Activated CD8-positive, alpha-beta memory T cell treated with anti-CD3 and anti-CD28 coated beads, Interleukin-2, amount 50 U/mL, for 1 hour (primary cell): ENCODE measurements around the gene SYNGR2.

Experiments used
- DNase-seq: peaks from one replicate; pipeline ENCODE4 v3.0.0-alpha.2; 2020; ENCODE audit errors: extremely low read depth

Gene SYNGR2

GRCh38 chr17:78168242-78168902, at the start of gene SYNGR2:
Gene SYNGR2, plus strand, starts transcription at chr17:78168581. Its CDS starts 36 bp downstream, at chr17:78168617.
- peak; percentile 40 for DNase-seq

- DNase-seq = no peak
Measured at GRCh38 chr17:78118801-78119241, 49.6 kb upstream of the SYNGR2 start.

- no peak for DNase-seq
Measured at GRCh38 chr17:78120537-78120936, 47.8 kb upstream of the SYNGR2 start.

GRCh38 chr17:78120971-78121800, 47.2 kb upstream of the SYNGR2 start:
- no peak for DNase-seq

GRCh38 chr17:78121801-78122215, 46.6 kb upstream of the SYNGR2 start:
- DNase-seq = no peak

GRCh38 chr17:78122216-78122930, 46.0 kb upstream of the SYNGR2 start:
- DNase-seq = no peak

- DNase-seq = no peak
Measured at GRCh38 chr17:78122931-78123249, 45.5 kb upstream of the SYNGR2 start.

GRCh38 chr17:78123258-78123929, 45.0 kb upstream of the SYNGR2 start:
- no peak for DNase-seq

GRCh38 chr17:78124081-78124835, 44.1 kb upstream of the SYNGR2 start:
- DNase-seq = no peak

- DNase-seq = no peak
Measured at GRCh38 chr17:78124836-78125137, 43.6 kb upstream of the SYNGR2 start.

- DNase-seq = no peak
Measured at GRCh38 chr17:78125138-78125913, 43.1 kb upstream of the SYNGR2 start.

GRCh38 chr17:78125976-78126894, 42.1 kb upstream of the SYNGR2 start:
- DNase-seq = no peak

GRCh38 chr17:78126895-78127238, 41.5 kb upstream of the SYNGR2 start:
- no peak for DNase-seq

- no peak for DNase-seq
Measured at GRCh38 chr17:78127239-78127887, 41.0 kb upstream of the SYNGR2 start.

- no peak for DNase-seq
Measured at GRCh38 chr17:78127888-78128550, 40.4 kb upstream of the SYNGR2 start.

GRCh38 chr17:78128551-78129350, 39.6 kb upstream of the SYNGR2 start, which contains the start of gene TMC6:
Gene TMC6, minus strand, starts transcription at chr17:78128755. Its CDS starts 1,923 bp downstream, at chr17:78126832.
- DNase-seq = no peak

GRCh38 chr17:78129351-78130089, 38.9 kb upstream of the SYNGR2 start:
- DNase-seq = no peak
